K562 (cell line): ENCODE data around the gene AKAP12. TPM values are rescaled to one million over a fixed set of nuclear protein-coding genes. Genes with fewer than 3 reads are reported as not detected.

Experiments used
- ATAC-seq: fragments of 200-7000 bp; cut with Tn5 transposase; 3 replicates; pipeline ENCODE4 v1.9.1; 2020; ENCODE audit warnings: moderate library complexity
- BruUV-seq: library from RNA; stranded (reverse); fragments of 400-500 nt; replicated peaks from 2 replicates; lab custom pipeline; 2021; lab: Mats Ljungman, UMichigan
- CTCF ChIA-PET: fragments of 300-600 bp; formaldehyde crosslinking; extraction: SDS; loops from one replicate; lab custom pipeline; 2021; ENCODE audit warnings: low intra/inter-chr PET ratio; lab: Yijun Ruan, JAX
- POLR2A ChIA-PET: fragments of 300-600, 350-650 bp; sonication (Branson Sonifier 250); formaldehyde crosslinking; extraction: SDS; loops from one replicate; lab custom pipeline; 2021; ENCODE audit warnings: antibody characterized with exemption, inconsistent platforms; lab: Yijun Ruan, JAX
- DNase-seq, 4 experiments: peaks; one replicate each; pipeline versions ENCODE4 v3.0.0 to v3.0.0-alpha.2; 2011 to 2018; ENCODE audit warnings: low spot score in 3 of 4, mixed read lengths in 3 of 4; ENCODE audit errors: extremely low read depth in 1 of 4
- FAIRE-seq: peaks from 2 replicates; lab custom pipeline; 2011; peaks lifted over from hg19 to GRCh38; lab: Jason Lieb, UNC
- H2AFZ ChIP-seq: 2 replicates; pipeline ENCODE4 v1.6.0; 2011; ENCODE audit warnings: low read depth, low read length, control low read depth, inconsistent platforms
- H3K27ac ChIP-seq: fragments of 200-600 bp; 3 replicates; pipeline ENCODE4 v1.8.0; 2011; ENCODE audit warnings: low read depth, mild to moderate bottlenecking, control low read depth, inconsistent platforms, low read length, moderate library complexity, mixed read lengths; ENCODE audit errors: extremely low read depth
- H3K27me3 ChIP-seq, 2 experiments: fragments of 300-600 bp in 1 of 2; 2 replicates in 1 of 2; 3 replicates in 1 of 2; pipeline versions ENCODE4 v1.6.0 to v1.8.0; 2011; ENCODE audit warnings: inconsistent platforms in 2 of 2, low read length in 2 of 2, mild to moderate bottlenecking in 1 of 2, mixed read lengths in 1 of 2, moderate library complexity in 1 of 2; ENCODE audit not compliant: control insufficient read depth in 2 of 2, insufficient read depth in 2 of 2
- H3K36me3 ChIP-seq: fragments of 300-600 bp; 3 replicates; pipeline ENCODE4 v1.8.0; 2011; ENCODE audit warnings: mild to moderate bottlenecking, low read length, inconsistent platforms; ENCODE audit not compliant: control insufficient read depth, insufficient read depth
- H3K4me1 ChIP-seq, 2 experiments: fragments of 200-600 bp in 1 of 2; replicated peaks in 1 of 2; 2 replicates in 1 of 2; 3 replicates in 1 of 2; pipeline versions ENCODE4 v1.5.1 to v1.8.0; 2011; ENCODE audit warnings: inconsistent platforms in 2 of 2, low read length in 2 of 2, mild to moderate bottlenecking in 1 of 2, mixed read lengths in 1 of 2, moderate library complexity in 1 of 2; ENCODE audit not compliant: control insufficient read depth in 2 of 2, insufficient read depth in 2 of 2
- H3K4me2 ChIP-seq: 2 replicates; pipeline ENCODE4 v1.6.1; 2011; ENCODE audit warnings: low read length, control low read depth, inconsistent platforms, mixed read lengths; ENCODE audit not compliant: insufficient read depth
- H3K4me3 ChIP-seq: fragments of 200-600 bp; sonication (generic), shearing (Covaris generic); 2 replicates; pipeline ENCODE4 v1.5.1; 2016; ENCODE audit warnings: control low read depth, inconsistent platforms
- H3K79me2 ChIP-seq: fragments of 200-600 bp; 3 replicates; pipeline ENCODE4 v1.8.0; 2011; ENCODE audit warnings: low read length, inconsistent platforms; ENCODE audit not compliant: control insufficient read depth, insufficient read depth
- H3K9ac ChIP-seq, 2 experiments: 2 replicates each; pipeline versions ENCODE4 v1.6.0 to v1.6.1; 2011; ENCODE audit warnings: low read depth in 2 of 2, low read length in 2 of 2, control low read depth in 1 of 2, inconsistent platforms in 1 of 2, mild to moderate bottlenecking in 1 of 2, mixed read lengths in 1 of 2; ENCODE audit not compliant: insufficient read depth in 1 of 2
- H3K9me1 ChIP-seq: one replicate; pipeline ENCODE4 v1.6.0; 2011; ENCODE audit warnings: inconsistent platforms, mild to moderate bottlenecking, low read length, moderate library complexity; ENCODE audit not compliant: control insufficient read depth, insufficient read depth
- H3K9me3 ChIP-seq: replicated peaks from 2 replicates; pipeline ENCODE4 v1.5.1; 2011; ENCODE audit warnings: low read depth, low read length, inconsistent platforms; ENCODE audit not compliant: control insufficient read depth, insufficient read depth
- H4K20me1 ChIP-seq: replicated peaks from 2 replicates; pipeline ENCODE4 v1.6.1; 2011; ENCODE audit warnings: low read length, inconsistent platforms, mixed read lengths; ENCODE audit not compliant: control insufficient read depth, insufficient read depth
- CCAR2 ChIP-seq: fragments of 200-400 bp; formaldehyde crosslinking; IDR thresholded peaks from 2 replicates; pipeline ENCODE4 v1.6.1; 2017; ENCODE audit warnings: mild to moderate bottlenecking, low read depth, low read length
- DIDO1 ChIP-seq: fragments of 450-650 bp; IDR thresholded peaks from 2 replicates; pipeline ENCODE4 v1.6.1; 2016; ENCODE audit warnings: low read depth, missing biosample characterization, missing genetic modification characterization
- IFI16 ChIP-seq: fragments of 250-450 bp; sonication (Bioruptor Pico); IDR thresholded peaks from 2 replicates; pipeline ENCODE4 v2.1.2; 2022; ENCODE audit warnings: mild to moderate bottlenecking, inconsistent platforms
- POLR2H ChIP-seq: IDR thresholded peaks from 2 replicates; pipeline ENCODE4 v1.6.1; 2016; ENCODE audit warnings: missing genetic modification characterization, low read depth, mild to moderate bottlenecking, control low read depth, missing compliant biosample characterization, moderate library complexity
- PTTG1 ChIP-seq: fragments of 450-650 bp; IDR thresholded peaks from 2 replicates; pipeline ENCODE4 v1.6.1; 2016; ENCODE audit warnings: low read depth, mild to moderate bottlenecking, missing genetic modification characterization, missing compliant biosample characterization
- SMAD1 ChIP-seq: fragments of 150-350 bp; IDR thresholded peaks from 2 replicates; pipeline ENCODE4 v1.6.1; 2014; ENCODE audit warnings: low read length, low read depth; ENCODE audit not compliant: partially characterized antibody
- YY1 ChIP-seq, 3 experiments: IDR thresholded peaks; 2 replicates each; pipeline ENCODE4 v1.6.1; 2011; ENCODE audit warnings: low read length in 2 of 3, mild to moderate bottlenecking in 2 of 3, moderate library complexity in 2 of 3, borderline replicate concordance in 1 of 3, control low read depth in 1 of 3, low read depth in 1 of 3; ENCODE audit not compliant: insufficient read depth in 3 of 3, insufficient replicate concordance in 2 of 3, control insufficient read depth in 1 of 3, insufficient read length in 1 of 3; ENCODE audit errors: extremely low read depth in 1 of 3
- ZNF280B ChIP-seq: fragments of 250-450 bp; sonication (Bioruptor Pico); IDR thresholded peaks from 2 replicates; pipeline ENCODE4 v1.5.1; 2021; ENCODE audit warnings: mild to moderate bottlenecking
- ZNF695 ChIP-seq: fragments of 450-650 bp; formaldehyde crosslinking; IDR thresholded peaks from 2 replicates; pipeline ENCODE4 v1.4.0; 2020; ENCODE audit warnings: mild to moderate bottlenecking, moderate library complexity
- WGBS: fragments of 100-300 bp; shearing (Covaris generic); methylation state at CpG from one replicate; pipeline ENCODE4 v1.1.6; 2016; ENCODE audit warnings: low coverage, mixed read lengths; ENCODE audit not compliant: insufficient coverage; ENCODE audit errors: missing lambda C conversion rate; 5-methylcytosine and 5-hydroxymethylcytosine counted together
- in situ Hi-C: fragments of 300-500 bp; cut with MboI; formaldehyde crosslinking; loops from 4 replicates; pipeline ENCODE4 v1.15.0; 2018; ENCODE audit warnings: inconsistent platforms, mixed read lengths
- intact Hi-C: fragments of 100-400 bp; cut with micrococcal nuclease; formaldehyde crosslinking; loops from 2 replicates; pipeline ENCODE4 v1.14.2; 2022
- polyA plus RNA-seq, 8 experiments: library from polyadenylated mRNA; depleted of rRNA in 4 of 8; stranded (reverse) in 5 of 8; unstranded in 3 of 8; fragments of >200 nt; fragmentation: Nextera tagmentation in 2 of 8; fragmentation: Illumina TruSeq in 1 of 8; extraction: Ambion mirVana in 2 of 8; extraction: Trizol in 1 of 8; gene quantifications; 2 replicates each; pipeline versions ENCODE4 v1.2.1 to v1.2.3, GENCODE V29; 2011 to 2014; ENCODE audit warnings: inconsistent platforms in 1 of 8, missing spikeins in 1 of 8
- total RNA-seq, 7 experiments: library from RNA; depleted of rRNA in 6 of 7; stranded (reverse); fragments of >200 nt in 6 of 7; fragmentation: Illumina TruSeq in 2 of 7; extraction: Trizol in 2 of 7; gene quantifications; 2 replicates each; pipeline versions ENCODE4 v1.2.1 to v1.2.3, GENCODE V29; 2011 to 2021; ENCODE audit warnings: low replicate concordance in 1 of 7
- TF ChIP-seq, protein P1 (sequence below): fragments of 200-400 bp; formaldehyde crosslinking; IDR thresholded peaks from 2 replicates; pipeline ENCODE4 v1.6.1; 2017; ENCODE audit warnings: mild to moderate bottlenecking, low read depth, low read length, moderate library complexity
- TF ChIP-seq, protein P2 (sequence below), 2 experiments: fragments of 450-650 bp in 1 of 2; sonication (generic) in 1 of 2; formaldehyde crosslinking in 1 of 2; IDR thresholded peaks in 1 of 2; conservative IDR thresholded peaks in 1 of 2; 2 replicates each; pipeline versions ENCODE4 v1.6.1 to v1.8.1; 2016 to 2023; ENCODE audit warnings: mild to moderate bottlenecking in 2 of 2, moderate library complexity in 2 of 2, inconsistent platforms in 1 of 2, missing genetic modification reagents in 1 of 2

Gene AKAP12
- total and polyA plus RNA-seq, 9 of the 15 experiments (the other 6 are each of a cell fraction or from before 2014, with no cell fraction given), result 0.08 to 2.0 (median 0.62) TPM

- no peak for FAIRE-seq
- in situ Hi-C loops, result no loop called here
- no TSS peak for BruUV-seq
Observed at GRCh38 chr6:151384151-151384550, 144.4 kb downstream of the AKAP12 start.

More at GRCh38 chr6:151384151-151384550, 144.4 kb downstream of the AKAP12 start:
- peaks cover 3 to 25% of the 10 kb centered on the region in 2 experiments; a peak in 4 of 5 replicates for H3K4me1 ChIP-seq
- no peak overlapping the region for H3K9ac ChIP-seq
- H3K79me2 ChIP-seq, result peaks cover 65% of the 10 kb centered on the region
- no peak overlapping the region for H3K27ac ChIP-seq
- peaks cover 23% of the 10 kb centered on the region for H3K36me3 ChIP-seq
- CTCF ChIA-PET, result no interaction called here
- no peaks in the 10 kb centered on the region for H3K27me3 ChIP-seq
- no peak overlapping the region for H3K4me2 ChIP-seq
- no peaks in the 10 kb centered on the region for H4K20me1 ChIP-seq
- no peak for DNase-seq
- intact Hi-C loops, result no loop called here
- no peak overlapping the region for H3K4me3 ChIP-seq
- POLR2A ChIA-PET, result interaction anchor here (0.7 to 1.1 kb wide), 2 partner anchors 60 to 241 kb away, joined by 3 to 4 read pairs; no protein-coding TSS in a partner anchor
- WGBS, result 55% methylated on average over 5 of the region's 5 CpGs
- H3K9me1 ChIP-seq, result no peaks in the 10 kb centered on the region
- H2AFZ ChIP-seq, result no peak overlapping the region
- no peaks in the 10 kb centered on the region for H3K9me3 ChIP-seq
- no peak for ATAC-seq
- TF ChIP-seq IFI16 (CRISPR knock-in tag) (no peak), ZNF280B (CRISPR knock-in tag) (no peak), CCAR2 (no peak), SMAD1 (no peak), YY1 (IDR thresholded peaks at IDR 0.05; ENCODE audit: borderline replicate concordance in 1 of 3, control insufficient read depth in 1 of 3, extremely low read depth in 1 of 3, insufficient read depth in 3 of 3, insufficient read length in 1 of 3, insufficient replicate concordance in 2 of 3, low read depth in 1 of 3, low read length in 2 of 3) (no peak), DIDO1 (no peak), POLR2H (tag) (no peak), PTTG1 (tag) (no peak), ZNF695 (CRISPR knock-in tag) (no peak)
- TF ChIP-seq, protein P1, sequence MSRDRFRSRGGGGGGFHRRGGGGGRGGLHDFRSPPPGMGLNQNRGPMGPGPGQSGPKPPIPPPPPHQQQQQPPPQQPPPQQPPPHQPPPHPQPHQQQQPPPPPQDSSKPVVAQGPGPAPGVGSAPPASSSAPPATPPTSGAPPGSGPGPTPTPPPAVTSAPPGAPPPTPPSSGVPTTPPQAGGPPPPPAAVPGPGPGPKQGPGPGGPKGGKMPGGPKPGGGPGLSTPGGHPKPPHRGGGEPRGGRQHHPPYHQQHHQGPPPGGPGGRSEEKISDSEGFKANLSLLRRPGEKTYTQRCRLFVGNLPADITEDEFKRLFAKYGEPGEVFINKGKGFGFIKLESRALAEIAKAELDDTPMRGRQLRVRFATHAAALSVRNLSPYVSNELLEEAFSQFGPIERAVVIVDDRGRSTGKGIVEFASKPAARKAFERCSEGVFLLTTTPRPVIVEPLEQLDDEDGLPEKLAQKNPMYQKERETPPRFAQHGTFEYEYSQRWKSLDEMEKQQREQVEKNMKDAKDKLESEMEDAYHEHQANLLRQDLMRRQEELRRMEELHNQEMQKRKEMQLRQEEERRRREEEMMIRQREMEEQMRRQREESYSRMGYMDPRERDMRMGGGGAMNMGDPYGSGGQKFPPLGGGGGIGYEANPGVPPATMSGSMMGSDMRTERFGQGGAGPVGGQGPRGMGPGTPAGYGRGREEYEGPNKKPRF, result no peak
- TF ChIP-seq, protein P2, sequence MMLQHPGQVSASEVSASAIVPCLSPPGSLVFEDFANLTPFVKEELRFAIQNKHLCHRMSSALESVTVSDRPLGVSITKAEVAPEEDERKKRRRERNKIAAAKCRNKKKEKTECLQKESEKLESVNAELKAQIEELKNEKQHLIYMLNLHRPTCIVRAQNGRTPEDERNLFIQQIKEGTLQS (IDR thresholded peaks at IDR 0.05), result no peak
- TF ChIP-seq, protein P2 (CRISPR knock-in tag; conservative IDR thresholded peaks at IDR 0.05), result no peak
